Testis (tissue), 2 donors: ENCODE data around the gene LSS.

Experiments used
- POLR2A ChIP-seq: fragments of 450-650 bp; IDR thresholded peaks from one replicate; pipeline ENCODE4 v1.6.1; 2017; ENCODE audit warnings: antibody characterized with exemption, mild to moderate bottlenecking, moderate library complexity
- TF ChIP-seq, protein P1 (sequence below), 3 experiments: fragments of 450-650 bp in 2 of 3; fragments of 200-600 bp in 1 of 3; sonication (generic) in 1 of 3; IDR thresholded peaks; one replicate each; pipeline ENCODE4 v1.5.1; 2016 to 2019; ENCODE audit warnings: antibody characterized with exemption in 3 of 3, mild to moderate bottlenecking in 2 of 3, moderate library complexity in 1 of 3

DNA sequence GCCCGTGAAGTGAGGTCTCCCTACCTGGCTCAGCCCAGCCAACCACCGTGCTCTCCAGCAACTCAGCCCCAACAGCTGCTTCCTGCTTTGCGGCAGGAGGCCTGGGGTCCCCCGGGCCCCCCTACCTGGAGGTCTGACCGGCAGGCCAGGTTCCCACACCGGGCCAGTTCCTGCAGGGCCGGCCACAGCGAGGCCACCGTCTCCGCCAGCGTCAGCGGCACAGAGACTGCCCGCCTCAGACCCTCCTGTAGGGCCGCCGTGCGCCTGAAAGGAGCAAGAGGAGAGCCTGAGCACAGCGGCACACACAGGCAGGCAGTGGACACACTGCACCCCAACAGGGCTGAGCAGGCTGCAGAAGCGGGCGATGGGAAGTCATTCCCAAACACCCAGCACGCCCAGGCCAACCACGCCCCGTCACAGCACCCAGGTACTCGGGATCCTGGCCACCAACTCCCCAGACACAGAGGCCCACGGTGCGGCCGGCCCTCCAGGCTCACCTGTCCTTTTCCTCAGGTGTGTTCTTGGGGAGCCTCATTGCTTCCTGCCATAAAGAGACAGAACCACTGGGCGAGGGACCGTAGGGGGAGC, 90.1 kb downstream of the LSS start:
- TF ChIP-seq POLR2A: no peak
- TF ChIP-seq, protein P1, sequence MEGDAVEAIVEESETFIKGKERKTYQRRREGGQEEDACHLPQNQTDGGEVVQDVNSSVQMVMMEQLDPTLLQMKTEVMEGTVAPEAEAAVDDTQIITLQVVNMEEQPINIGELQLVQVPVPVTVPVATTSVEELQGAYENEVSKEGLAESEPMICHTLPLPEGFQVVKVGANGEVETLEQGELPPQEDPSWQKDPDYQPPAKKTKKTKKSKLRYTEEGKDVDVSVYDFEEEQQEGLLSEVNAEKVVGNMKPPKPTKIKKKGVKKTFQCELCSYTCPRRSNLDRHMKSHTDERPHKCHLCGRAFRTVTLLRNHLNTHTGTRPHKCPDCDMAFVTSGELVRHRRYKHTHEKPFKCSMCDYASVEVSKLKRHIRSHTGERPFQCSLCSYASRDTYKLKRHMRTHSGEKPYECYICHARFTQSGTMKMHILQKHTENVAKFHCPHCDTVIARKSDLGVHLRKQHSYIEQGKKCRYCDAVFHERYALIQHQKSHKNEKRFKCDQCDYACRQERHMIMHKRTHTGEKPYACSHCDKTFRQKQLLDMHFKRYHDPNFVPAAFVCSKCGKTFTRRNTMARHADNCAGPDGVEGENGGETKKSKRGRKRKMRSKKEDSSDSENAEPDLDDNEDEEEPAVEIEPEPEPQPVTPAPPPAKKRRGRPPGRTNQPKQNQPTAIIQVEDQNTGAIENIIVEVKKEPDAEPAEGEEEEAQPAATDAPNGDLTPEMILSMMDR (IDR thresholded peaks at IDR 0.05): no peak
